ENCODE measurements around the gene CYSRT1. TPM values are rescaled to one million over a fixed set of nuclear protein-coding genes. Genes with fewer than 3 reads are reported as not detected.

Gene CYSRT1
- total RNA-seq, 1 experiment from 2014 or later: 1.0 TPM

DNA sequence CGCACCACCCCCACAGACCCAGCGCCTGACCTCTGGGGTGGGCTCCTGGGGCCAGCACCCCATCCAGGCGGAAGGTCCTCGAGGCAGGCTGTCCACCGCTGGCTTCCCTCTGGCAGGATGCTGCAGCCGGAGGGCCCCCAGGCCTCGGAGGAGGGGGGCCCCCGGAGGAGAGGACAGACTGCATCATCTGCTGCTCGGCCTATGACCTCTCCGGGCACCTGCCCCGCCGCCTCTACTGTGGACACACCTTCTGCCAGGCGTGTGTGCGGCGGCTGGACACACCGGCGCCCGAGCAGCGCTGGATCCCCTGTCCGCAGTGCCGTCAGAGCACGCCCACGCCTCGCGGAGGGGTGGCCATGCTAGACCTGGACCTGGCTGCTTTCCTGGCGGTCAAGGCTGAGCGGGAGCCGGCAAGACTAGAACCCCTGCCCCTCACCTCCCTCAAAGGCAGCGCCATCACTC, 3.6 kb downstream of the CYSRT1 start:
- Histone ChIP-seq H3K56ac (ENCODE audit: insufficient read length, low read depth, low read length) (no peak overlapping the region), H4K91ac (ENCODE audit: insufficient read length, low read depth, low read length) (no peak overlapping the region), H2AK5ac (ENCODE audit: insufficient read length, low read length) (no peak overlapping the region), H3K4ac (ENCODE audit: low read depth, low read length) (no peak overlapping the region), H3K27me3 (ENCODE audit: insufficient read depth, low read length) (no peaks in the 10 kb centered on the region), H2AFZ (ENCODE audit: low read length) (no peak overlapping the region), H4K5ac (ENCODE audit: insufficient read length, low read depth, low read length) (no peak overlapping the region), H3K23me2 (ENCODE audit: insufficient read length, low read depth, low read length, poor library complexity, severe bottlenecking) (peaks cover 9% of the 10 kb centered on the region), H2BK20ac (ENCODE audit: low read depth, low read length, poor library complexity, severe bottlenecking) (no peak overlapping the region), H3K23ac (ENCODE audit: insufficient read length, low read depth, low read length) (no peak overlapping the region), H3K9me3 (ENCODE audit: control insufficient read depth, low read depth, low read length) (no peaks in the 10 kb centered on the region), H3K4me1 (ENCODE audit: insufficient read depth, low read length) (no peaks in the 10 kb centered on the region), H3T11ph (ENCODE audit: low read length) (no peak overlapping the region), H3K9ac (ENCODE audit: extremely low read depth, insufficient read length, low read length) (no peak overlapping the region), H2BK12ac (ENCODE audit: insufficient read length, low read depth, low read length) (no peak overlapping the region), H3K4me2 (ENCODE audit: insufficient read depth, insufficient read length, low read length) (no peak overlapping the region), H3K27ac (ENCODE audit: insufficient read length, low read depth, low read length) (no peak overlapping the region), H4K8ac (replicated peaks; ENCODE audit: insufficient read length, low read depth, low read length) (no peak overlapping the region), H2BK5ac (ENCODE audit: insufficient read length, low read length) (no peak overlapping the region), H3K18ac (ENCODE audit: insufficient read length, low read depth, low read length) (no peak overlapping the region), H2BK15ac (ENCODE audit: low read depth, low read length) (no peak overlapping the region), H4K20me1 (ENCODE audit: control insufficient read depth, insufficient read depth, insufficient read length) (no peaks in the 10 kb centered on the region), H3K14ac (ENCODE audit: insufficient read depth, low read length) (no peak overlapping the region), H3K79me2 (ENCODE audit: insufficient read depth, low read length) (no peaks in the 10 kb centered on the region), H2BK120ac (ENCODE audit: low read depth, low read length, poor library complexity, severe bottlenecking) (no peak overlapping the region), H3K79me1 (ENCODE audit: insufficient read depth, low read depth, low read length, poor library complexity, severe bottlenecking) (no peaks in the 10 kb centered on the region)
- no peaks in the 10 kb centered on the region for H3K36me3 Mint-ChIP-seq (ENCODE audit: insufficient read depth in 1 of 3, low read depth in 3 of 3)
- H3K27me3 Mint-ChIP-seq (ENCODE audit: low read depth): no peaks in the 10 kb centered on the region; the same call in 1 of the 2 replicates
- TF ChIP-seq, protein P1, sequence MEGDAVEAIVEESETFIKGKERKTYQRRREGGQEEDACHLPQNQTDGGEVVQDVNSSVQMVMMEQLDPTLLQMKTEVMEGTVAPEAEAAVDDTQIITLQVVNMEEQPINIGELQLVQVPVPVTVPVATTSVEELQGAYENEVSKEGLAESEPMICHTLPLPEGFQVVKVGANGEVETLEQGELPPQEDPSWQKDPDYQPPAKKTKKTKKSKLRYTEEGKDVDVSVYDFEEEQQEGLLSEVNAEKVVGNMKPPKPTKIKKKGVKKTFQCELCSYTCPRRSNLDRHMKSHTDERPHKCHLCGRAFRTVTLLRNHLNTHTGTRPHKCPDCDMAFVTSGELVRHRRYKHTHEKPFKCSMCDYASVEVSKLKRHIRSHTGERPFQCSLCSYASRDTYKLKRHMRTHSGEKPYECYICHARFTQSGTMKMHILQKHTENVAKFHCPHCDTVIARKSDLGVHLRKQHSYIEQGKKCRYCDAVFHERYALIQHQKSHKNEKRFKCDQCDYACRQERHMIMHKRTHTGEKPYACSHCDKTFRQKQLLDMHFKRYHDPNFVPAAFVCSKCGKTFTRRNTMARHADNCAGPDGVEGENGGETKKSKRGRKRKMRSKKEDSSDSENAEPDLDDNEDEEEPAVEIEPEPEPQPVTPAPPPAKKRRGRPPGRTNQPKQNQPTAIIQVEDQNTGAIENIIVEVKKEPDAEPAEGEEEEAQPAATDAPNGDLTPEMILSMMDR (conservative IDR thresholded peaks at IDR 0.05): no peak
- peaks cover 2 to 3% of the 10 kb centered on the region in 2 experiments for H3K4me1 Mint-ChIP-seq
- no peak for DNase-seq
- no peak overlapping the region for H3K4me3 Mint-ChIP-seq
- no CpG with 5 or more reads among the region's 29 CpGs for WGBS (ENCODE audit: extremely low coverage, insufficient read length, low lambda C conversion rate)
- no peaks in the 10 kb centered on the region for H3K9me3 Mint-ChIP-seq
- H3K27ac Mint-ChIP-seq: no peak overlapping the region

Data from H9 (cell line).